Measurements from ENCODE around the gene PCSK1N.

DNA sequence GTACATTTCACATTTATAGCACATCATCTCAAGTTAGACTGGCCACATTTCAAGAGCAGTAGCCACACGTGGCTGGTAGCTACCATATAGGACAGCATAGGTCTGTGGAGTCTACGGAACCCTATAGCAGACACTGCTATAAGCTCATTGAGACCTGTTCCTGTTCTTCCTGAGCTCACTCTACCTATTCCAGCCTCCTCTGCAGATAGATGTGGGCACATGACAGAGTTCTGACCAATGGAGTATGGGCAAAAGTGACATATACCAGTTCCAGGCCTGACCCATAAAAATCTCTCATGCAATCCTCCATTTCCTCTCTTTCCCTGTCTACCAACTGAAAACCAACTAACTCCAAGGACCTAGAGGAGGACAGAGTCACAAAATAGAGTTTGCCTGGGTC, 37.1 kb downstream of the PCSK1N start:
- TF ChIP-seq EZH2phosphoT487 (IDR thresholded peaks at IDR 0.05; ENCODE audit: borderline replicate concordance, low read depth) (no peak), SMC3 (IDR thresholded peaks at IDR 0.05; ENCODE audit: low read depth, low read length) (no peak), CHD2 (IDR thresholded peaks at IDR 0.05; ENCODE audit: low read length, partially characterized antibody) (no peak), TCF12 (IDR thresholded peaks at IDR 0.05) (no peak), RAD21 (IDR thresholded peaks at IDR 0.05; ENCODE audit: low read length) (no peak), TAF1 (IDR thresholded peaks at IDR 0.05; ENCODE audit: borderline replicate concordance, low read depth, low read length) (no peak)
- TF ChIP-seq, protein P1, sequence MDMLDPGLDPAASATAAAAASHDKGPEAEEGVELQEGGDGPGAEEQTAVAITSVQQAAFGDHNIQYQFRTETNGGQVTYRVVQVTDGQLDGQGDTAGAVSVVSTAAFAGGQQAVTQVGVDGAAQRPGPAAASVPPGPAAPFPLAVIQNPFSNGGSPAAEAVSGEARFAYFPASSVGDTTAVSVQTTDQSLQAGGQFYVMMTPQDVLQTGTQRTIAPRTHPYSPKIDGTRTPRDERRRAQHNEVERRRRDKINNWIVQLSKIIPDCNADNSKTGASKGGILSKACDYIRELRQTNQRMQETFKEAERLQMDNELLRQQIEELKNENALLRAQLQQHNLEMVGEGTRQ (IDR thresholded peaks at IDR 0.05; ENCODE audit: borderline replicate concordance, low read depth, low read length), result no peak
- TF ChIP-seq, protein P2, sequence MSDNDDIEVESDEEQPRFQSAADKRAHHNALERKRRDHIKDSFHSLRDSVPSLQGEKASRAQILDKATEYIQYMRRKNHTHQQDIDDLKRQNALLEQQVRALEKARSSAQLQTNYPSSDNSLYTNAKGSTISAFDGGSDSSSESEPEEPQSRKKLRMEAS (IDR thresholded peaks at IDR 0.05; ENCODE audit: low read depth), result no peak
- TF ChIP-seq, protein P3, sequence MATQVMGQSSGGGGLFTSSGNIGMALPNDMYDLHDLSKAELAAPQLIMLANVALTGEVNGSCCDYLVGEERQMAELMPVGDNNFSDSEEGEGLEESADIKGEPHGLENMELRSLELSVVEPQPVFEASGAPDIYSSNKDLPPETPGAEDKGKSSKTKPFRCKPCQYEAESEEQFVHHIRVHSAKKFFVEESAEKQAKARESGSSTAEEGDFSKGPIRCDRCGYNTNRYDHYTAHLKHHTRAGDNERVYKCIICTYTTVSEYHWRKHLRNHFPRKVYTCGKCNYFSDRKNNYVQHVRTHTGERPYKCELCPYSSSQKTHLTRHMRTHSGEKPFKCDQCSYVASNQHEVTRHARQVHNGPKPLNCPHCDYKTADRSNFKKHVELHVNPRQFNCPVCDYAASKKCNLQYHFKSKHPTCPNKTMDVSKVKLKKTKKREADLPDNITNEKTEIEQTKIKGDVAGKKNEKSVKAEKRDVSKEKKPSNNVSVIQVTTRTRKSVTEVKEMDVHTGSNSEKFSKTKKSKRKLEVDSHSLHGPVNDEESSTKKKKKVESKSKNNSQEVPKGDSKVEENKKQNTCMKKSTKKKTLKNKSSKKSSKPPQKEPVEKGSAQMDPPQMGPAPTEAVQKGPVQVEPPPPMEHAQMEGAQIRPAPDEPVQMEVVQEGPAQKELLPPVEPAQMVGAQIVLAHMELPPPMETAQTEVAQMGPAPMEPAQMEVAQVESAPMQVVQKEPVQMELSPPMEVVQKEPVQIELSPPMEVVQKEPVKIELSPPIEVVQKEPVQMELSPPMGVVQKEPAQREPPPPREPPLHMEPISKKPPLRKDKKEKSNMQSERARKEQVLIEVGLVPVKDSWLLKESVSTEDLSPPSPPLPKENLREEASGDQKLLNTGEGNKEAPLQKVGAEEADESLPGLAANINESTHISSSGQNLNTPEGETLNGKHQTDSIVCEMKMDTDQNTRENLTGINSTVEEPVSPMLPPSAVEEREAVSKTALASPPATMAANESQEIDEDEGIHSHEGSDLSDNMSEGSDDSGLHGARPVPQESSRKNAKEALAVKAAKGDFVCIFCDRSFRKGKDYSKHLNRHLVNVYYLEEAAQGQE (IDR thresholded peaks at IDR 0.05; ENCODE audit: low read depth, low read length), result no peak
- TF ChIP-seq, protein P4, sequence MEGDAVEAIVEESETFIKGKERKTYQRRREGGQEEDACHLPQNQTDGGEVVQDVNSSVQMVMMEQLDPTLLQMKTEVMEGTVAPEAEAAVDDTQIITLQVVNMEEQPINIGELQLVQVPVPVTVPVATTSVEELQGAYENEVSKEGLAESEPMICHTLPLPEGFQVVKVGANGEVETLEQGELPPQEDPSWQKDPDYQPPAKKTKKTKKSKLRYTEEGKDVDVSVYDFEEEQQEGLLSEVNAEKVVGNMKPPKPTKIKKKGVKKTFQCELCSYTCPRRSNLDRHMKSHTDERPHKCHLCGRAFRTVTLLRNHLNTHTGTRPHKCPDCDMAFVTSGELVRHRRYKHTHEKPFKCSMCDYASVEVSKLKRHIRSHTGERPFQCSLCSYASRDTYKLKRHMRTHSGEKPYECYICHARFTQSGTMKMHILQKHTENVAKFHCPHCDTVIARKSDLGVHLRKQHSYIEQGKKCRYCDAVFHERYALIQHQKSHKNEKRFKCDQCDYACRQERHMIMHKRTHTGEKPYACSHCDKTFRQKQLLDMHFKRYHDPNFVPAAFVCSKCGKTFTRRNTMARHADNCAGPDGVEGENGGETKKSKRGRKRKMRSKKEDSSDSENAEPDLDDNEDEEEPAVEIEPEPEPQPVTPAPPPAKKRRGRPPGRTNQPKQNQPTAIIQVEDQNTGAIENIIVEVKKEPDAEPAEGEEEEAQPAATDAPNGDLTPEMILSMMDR (IDR thresholded peaks at IDR 0.05), result no peak
- TF ChIP-seq, protein P5, sequence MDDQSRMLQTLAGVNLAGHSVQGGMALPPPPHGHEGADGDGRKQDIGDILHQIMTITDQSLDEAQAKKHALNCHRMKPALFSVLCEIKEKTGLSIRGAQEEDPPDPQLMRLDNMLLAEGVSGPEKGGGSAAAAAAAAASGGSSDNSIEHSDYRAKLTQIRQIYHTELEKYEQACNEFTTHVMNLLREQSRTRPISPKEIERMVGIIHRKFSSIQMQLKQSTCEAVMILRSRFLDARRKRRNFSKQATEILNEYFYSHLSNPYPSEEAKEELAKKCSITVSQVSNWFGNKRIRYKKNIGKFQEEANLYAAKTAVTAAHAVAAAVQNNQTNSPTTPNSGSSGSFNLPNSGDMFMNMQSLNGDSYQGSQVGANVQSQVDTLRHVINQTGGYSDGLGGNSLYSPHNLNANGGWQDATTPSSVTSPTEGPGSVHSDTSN (IDR thresholded peaks at IDR 0.05), result no peak

Data from SK-N-SH (cell line).